Tibial nerve (tissue), 4 donors: Measurements from ENCODE around the gene DDX51.

Source experiments
- CTCF ChIP-seq, 5 experiments: fragments of 200-600 bp in 3 of 5; fragments of 450-650 bp in 2 of 5; sonication (generic) in 3 of 5; IDR thresholded peaks; one replicate each; pipeline ENCODE4 v1.5.1; 2016 to 2019; ENCODE audit warnings: antibody characterized with exemption in 5 of 5, mild to moderate bottlenecking in 3 of 5, moderate library complexity in 2 of 5
- EP300 ChIP-seq, 2 donors: sonication (generic); formaldehyde crosslinking; IDR thresholded peaks; one replicate each; pipeline ENCODE4 v1.6.1; 2017; ENCODE audit warnings: antibody characterized with exemption in 2 of 2, mild to moderate bottlenecking in 1 of 2
- POLR2A ChIP-seq, 2 donors: fragments of 450-650 bp; IDR thresholded peaks; one replicate each; pipeline ENCODE4 v1.6.1; 2017; ENCODE audit warnings: antibody characterized with exemption in 2 of 2, mild to moderate bottlenecking in 2 of 2, moderate library complexity in 2 of 2

DNA sequence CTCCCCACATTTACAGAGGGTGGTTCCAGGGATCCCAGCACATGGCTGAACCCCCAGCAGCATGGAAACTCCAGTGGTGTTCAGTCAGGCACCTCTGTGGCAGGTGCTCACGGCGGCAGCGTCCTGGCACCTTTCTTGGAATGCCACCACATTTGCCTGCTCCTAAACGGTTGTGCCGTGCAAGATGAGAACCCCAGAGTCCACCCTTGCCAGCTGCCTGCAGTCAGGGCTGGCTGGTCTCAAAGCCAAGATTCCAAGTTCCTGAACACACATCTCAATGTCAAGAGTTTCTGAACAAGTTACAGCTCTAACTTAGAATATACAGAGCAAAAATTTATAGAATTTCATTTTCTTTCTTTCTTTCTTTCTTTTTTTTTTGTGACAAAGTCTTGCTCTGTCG is 38.7 kb downstream of the DDX51 start:
- TF ChIP-seq CTCF (IDR thresholded peaks at IDR 0.05) (no peak), POLR2A (IDR thresholded peaks at IDR 0.05) (no peak), EP300 (IDR thresholded peaks at IDR 0.05) (no peak)
